HEK293 (cell line): ENCODE measurements around the gene TPM4.

Experiments used
- ATF2 ChIP-seq: fragments of 450-650 bp; formaldehyde crosslinking; IDR thresholded peaks from 2 replicates; pipeline ENCODE4 v1.5.1; 2016; ENCODE audit warnings: missing biosample characterization, missing genetic modification characterization, low read depth
- CTCF ChIP-seq: fragments of 450-650 bp; formaldehyde crosslinking; IDR thresholded peaks from 2 replicates; pipeline ENCODE4 v1.5.1; 2016; ENCODE audit warnings: missing biosample characterization, missing genetic modification characterization
- PATZ1 ChIP-seq: fragments of 450-650 bp; formaldehyde crosslinking; IDR thresholded peaks from 2 replicates; pipeline ENCODE4 v1.5.1; 2016; ENCODE audit warnings: missing biosample characterization, missing genetic modification characterization
- TRIM28 ChIP-seq: IDR thresholded peaks from 2 replicates; pipeline ENCODE4 v1.6.1; 2011; ENCODE audit warnings: low read length, control low read depth, borderline replicate concordance
- ZBTB1 ChIP-seq: fragments of 450-650 bp; formaldehyde crosslinking; IDR thresholded peaks from 2 replicates; pipeline ENCODE4 v1.5.1; 2016; ENCODE audit warnings: missing biosample characterization, missing genetic modification characterization
- ZBTB8A ChIP-seq: fragments of 450-650 bp; formaldehyde crosslinking; IDR thresholded peaks from 2 replicates; pipeline ENCODE4 v1.5.1; 2016; ENCODE audit warnings: missing biosample characterization, missing genetic modification characterization
- ZFP3 ChIP-seq: fragments of 450-650 bp; formaldehyde crosslinking; IDR thresholded peaks from 2 replicates; pipeline ENCODE4 v1.5.1; 2016; ENCODE audit warnings: low read depth, missing biosample characterization, missing genetic modification characterization
- ZNF121 ChIP-seq: fragments of 450-650 bp; formaldehyde crosslinking; IDR thresholded peaks from 2 replicates; pipeline ENCODE4 v1.5.1; 2016; ENCODE audit warnings: missing biosample characterization, missing genetic modification characterization
- ZNF19 ChIP-seq: fragments of 450-650 bp; formaldehyde crosslinking; IDR thresholded peaks from 2 replicates; pipeline ENCODE4; 2016; ENCODE audit warnings: missing biosample characterization, missing genetic modification characterization, low read depth
- ZNF510 ChIP-seq: fragments of 450-650 bp; formaldehyde crosslinking; IDR thresholded peaks from 2 replicates; pipeline ENCODE4 v1.5.1; 2018; ENCODE audit warnings: mild to moderate bottlenecking, missing genetic modification characterization, missing biosample characterization; ENCODE audit not compliant: insufficient replicate concordance
- ZNF561 ChIP-seq: fragments of 450-650 bp; IDR thresholded peaks from 2 replicates; pipeline ENCODE4 v1.5.1; 2018; ENCODE audit warnings: missing biosample characterization, missing genetic modification characterization, borderline replicate concordance
- ZNF692 ChIP-seq: fragments of 450-650 bp; formaldehyde crosslinking; IDR thresholded peaks from 2 replicates; pipeline ENCODE4 v1.5.1; 2016; ENCODE audit warnings: missing biosample characterization, missing genetic modification characterization
- TF ChIP-seq, protein P1 (sequence below): fragments of 450-650 bp; formaldehyde crosslinking; IDR thresholded peaks from 2 replicates; pipeline ENCODE4 v1.5.1; 2017; ENCODE audit warnings: missing biosample characterization, mild to moderate bottlenecking, missing genetic modification characterization, moderate library complexity
- TF ChIP-seq, protein P2 (sequence below): fragments of 450-650 bp; formaldehyde crosslinking; IDR thresholded peaks from 2 replicates; pipeline ENCODE4 v1.5.1; 2016; ENCODE audit warnings: missing biosample characterization, missing genetic modification characterization

DNA sequence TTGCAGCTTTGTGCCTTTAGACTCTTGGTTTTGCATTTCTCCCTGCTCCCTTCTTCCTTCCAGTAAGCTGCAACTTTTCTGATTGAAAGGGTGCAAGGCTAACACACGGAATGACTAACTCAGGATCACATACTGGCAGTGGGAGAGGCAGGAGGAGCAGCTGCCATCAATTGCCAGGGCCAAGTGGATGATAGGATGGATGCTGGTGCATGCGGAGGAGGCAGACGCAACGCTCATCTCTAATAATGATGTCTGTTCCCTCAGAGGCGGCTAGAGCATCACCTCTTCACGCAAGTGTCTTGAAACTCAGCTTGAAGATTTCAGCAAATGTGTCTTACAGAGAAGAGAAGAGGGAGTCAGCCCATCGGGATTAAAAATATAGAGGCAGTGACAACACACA is 49.5 kb upstream of the TPM4 start:
- TF ChIP-seq, protein P1, sequence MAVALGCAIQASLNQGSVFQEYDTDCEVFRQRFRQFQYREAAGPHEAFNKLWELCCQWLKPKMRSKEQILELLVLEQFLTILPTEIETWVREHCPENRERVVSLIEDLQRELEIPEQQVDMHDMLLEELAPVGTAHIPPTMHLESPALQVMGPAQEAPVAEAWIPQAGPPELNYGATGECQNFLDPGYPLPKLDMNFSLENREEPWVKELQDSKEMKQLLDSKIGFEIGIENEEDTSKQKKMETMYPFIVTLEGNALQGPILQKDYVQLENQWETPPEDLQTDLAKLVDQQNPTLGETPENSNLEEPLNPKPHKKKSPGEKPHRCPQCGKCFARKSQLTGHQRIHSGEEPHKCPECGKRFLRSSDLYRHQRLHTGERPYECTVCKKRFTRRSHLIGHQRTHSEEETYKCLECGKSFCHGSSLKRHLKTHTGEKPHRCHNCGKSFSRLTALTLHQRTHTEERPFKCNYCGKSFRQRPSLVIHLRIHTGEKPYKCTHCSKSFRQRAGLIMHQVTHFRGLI (tag by site-specific recombination): no peak
- TF ChIP-seq ZNF561 (tag by site-specific recombination): no peak
- no peak for TF ChIP-seq ZFP3 (tag by site-specific recombination)
- no peak for TF ChIP-seq CTCF (tag by site-specific recombination)
- TF ChIP-seq ZNF19 (tag by site-specific recombination): no peak
- no peak for TF ChIP-seq ZNF121
- TF ChIP-seq ZBTB8A (tag by site-specific recombination): no peak
- TF ChIP-seq, protein P2, sequence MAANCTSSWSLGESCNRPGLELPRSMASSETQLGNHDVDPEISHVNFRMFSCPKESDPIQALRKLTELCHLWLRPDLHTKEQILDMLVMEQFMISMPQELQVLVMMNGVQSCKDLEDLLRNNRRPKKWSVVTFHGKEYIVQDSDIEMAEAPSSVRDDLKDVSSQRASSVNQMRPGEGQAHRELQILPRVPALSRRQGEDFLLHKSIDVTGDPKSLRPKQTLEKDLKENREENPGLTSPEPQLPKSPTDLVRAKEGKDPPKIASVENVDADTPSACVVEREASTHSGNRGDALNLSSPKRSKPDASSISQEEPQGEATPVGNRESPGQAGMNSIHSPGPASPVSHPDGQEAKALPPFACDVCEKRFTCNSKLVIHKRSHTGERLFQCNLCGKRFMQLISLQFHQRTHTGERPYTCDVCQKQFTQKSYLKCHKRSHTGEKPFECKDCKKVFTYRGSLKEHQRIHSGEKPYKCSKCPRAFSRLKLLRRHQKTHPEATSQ (tag by site-specific recombination): no peak
- TF ChIP-seq TRIM28: no peak
- TF ChIP-seq ZNF692 (tag by site-specific recombination): no peak
- no peak for TF ChIP-seq PATZ1 (tag by site-specific recombination)
- no peak for TF ChIP-seq ATF2 (tag by site-specific recombination)
- TF ChIP-seq ZNF510: no peak
- no peak for TF ChIP-seq ZBTB1 (tag by site-specific recombination)
